HEK293T (cell line): ENCODE measurements around the gene RNF2.

ENCODE experiments used
- CTCF ChIA-PET: fragments of 350-600 bp; formaldehyde crosslinking; extraction: SDS; loops from one replicate; lab custom pipeline; 2021; ENCODE audit warnings: antibody characterized with exemption, inconsistent platforms; lab: Yijun Ruan, JAX
- POLR2A ChIA-PET: fragments of 350-600 bp; formaldehyde crosslinking; extraction: SDS; loops from one replicate; lab custom pipeline; 2020; ENCODE audit warnings: antibody characterized with exemption, inconsistent platforms; lab: Yijun Ruan, JAX
- DNase-seq: peaks from one replicate; pipeline ENCODE4 v3.0.0; 2012; ENCODE audit warnings: mixed read lengths; ENCODE audit errors: extremely low spot score
- ARNT ChIP-seq: fragments of 450-650 bp; IDR thresholded peaks from 2 replicates; pipeline ENCODE4 v1.6.1; 2017; ENCODE audit warnings: mild to moderate bottlenecking
- BHLHE40 ChIP-seq: fragments of 450-650 bp; IDR thresholded peaks from 2 replicates; pipeline ENCODE4 v1.6.1; 2016; ENCODE audit warnings: mild to moderate bottlenecking, moderate library complexity, borderline replicate concordance
- CTBP1 ChIP-seq: fragments of 450-650 bp; IDR thresholded peaks from 2 replicates; pipeline ENCODE4 v1.6.1; 2016; ENCODE audit warnings: borderline replicate concordance
- ELF4 ChIP-seq: fragments of 450-650 bp; IDR thresholded peaks from 2 replicates; pipeline ENCODE4 v1.6.1; 2017; ENCODE audit warnings: antibody characterized with exemption
- FOXA1 ChIP-seq: fragments of 450-650 bp; IDR thresholded peaks from 2 replicates; pipeline ENCODE4 v1.6.1; 2016; ENCODE audit warnings: mild to moderate bottlenecking
- FOXK2 ChIP-seq: fragments of 450-650 bp; IDR thresholded peaks from 2 replicates; pipeline ENCODE4 v1.6.1; 2016; ENCODE audit warnings: mild to moderate bottlenecking
- FOXM1 ChIP-seq: fragments of 450-650 bp; IDR thresholded peaks from 2 replicates; pipeline ENCODE4 v1.6.1; 2017; ENCODE audit warnings: mild to moderate bottlenecking, borderline replicate concordance
- HDGF ChIP-seq: fragments of 450-650 bp; IDR thresholded peaks from 2 replicates; pipeline ENCODE4 v1.6.1; 2017; ENCODE audit warnings: antibody characterized with exemption, borderline replicate concordance
- L3MBTL2 ChIP-seq: fragments of 450-650 bp; conservative IDR thresholded peaks from 2 replicates; pipeline ENCODE4 v1.6.1; 2016; ENCODE audit warnings: mild to moderate bottlenecking
- LEF1 ChIP-seq: fragments of 450-650 bp; IDR thresholded peaks from 2 replicates; pipeline ENCODE4 v1.6.1; 2017; ENCODE audit warnings: mild to moderate bottlenecking, borderline replicate concordance
- NFRKB ChIP-seq: fragments of 450-650 bp; IDR thresholded peaks from 2 replicates; pipeline ENCODE4 v1.6.1; 2016; ENCODE audit warnings: mild to moderate bottlenecking, moderate library complexity
- SP1 ChIP-seq: fragments of 450-650 bp; IDR thresholded peaks from 2 replicates; pipeline ENCODE4 v1.6.1; 2017
- SUZ12 ChIP-seq: fragments of 450-650 bp; IDR thresholded peaks from 2 replicates; pipeline ENCODE4 v1.6.1; 2016; ENCODE audit warnings: mild to moderate bottlenecking
- TARDBP ChIP-seq: fragments of 450-650 bp; IDR thresholded peaks from 2 replicates; pipeline ENCODE4 v1.6.1; 2016
- ZNF384 ChIP-seq: fragments of 450-650 bp; IDR thresholded peaks from 2 replicates; pipeline ENCODE4 v1.6.1; 2016
- TF ChIP-seq, protein P1 (sequence below): fragments of 450-650 bp; IDR thresholded peaks from 2 replicates; pipeline ENCODE4 v1.6.1; 2016

Gene RNF2

DNA sequence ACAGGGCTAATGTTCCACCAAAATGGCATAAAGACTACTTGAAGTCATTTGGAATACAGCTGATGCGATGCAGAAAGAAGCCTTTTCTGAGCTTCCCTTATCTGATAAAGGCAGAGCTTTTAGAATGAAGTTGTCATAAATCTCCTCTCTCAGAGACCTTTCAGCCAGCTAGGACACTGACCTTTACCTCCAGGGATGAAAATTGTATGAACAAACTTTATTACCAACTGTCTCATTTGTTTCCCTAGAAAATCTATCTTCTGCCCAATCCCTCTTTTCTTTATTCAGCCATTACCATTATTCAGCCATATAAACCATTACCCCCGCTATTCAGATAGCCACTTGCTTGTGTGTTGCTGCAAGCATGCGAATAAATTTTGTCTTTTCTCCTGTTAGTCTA lies 29.7 kb upstream of the RNF2 start:
- TF ChIP-seq FOXA1: no peak
- no peak for TF ChIP-seq TARDBP
- TF ChIP-seq ZNF384: no peak
- no peak for TF ChIP-seq FOXK2
- TF ChIP-seq ARNT: no peak
- TF ChIP-seq FOXM1: no peak
- no peak for TF ChIP-seq SP1
- TF ChIP-seq ELF4: no peak
- TF ChIP-seq CTBP1: no peak
- DNase-seq: no peak
- CTCF ChIA-PET: interaction anchor here (0.6 kb wide), 1 partner anchor 32 kb away, joined by 3 read pairs; no protein-coding TSS in a partner anchor
- POLR2A ChIA-PET: no interaction called here

DNA sequence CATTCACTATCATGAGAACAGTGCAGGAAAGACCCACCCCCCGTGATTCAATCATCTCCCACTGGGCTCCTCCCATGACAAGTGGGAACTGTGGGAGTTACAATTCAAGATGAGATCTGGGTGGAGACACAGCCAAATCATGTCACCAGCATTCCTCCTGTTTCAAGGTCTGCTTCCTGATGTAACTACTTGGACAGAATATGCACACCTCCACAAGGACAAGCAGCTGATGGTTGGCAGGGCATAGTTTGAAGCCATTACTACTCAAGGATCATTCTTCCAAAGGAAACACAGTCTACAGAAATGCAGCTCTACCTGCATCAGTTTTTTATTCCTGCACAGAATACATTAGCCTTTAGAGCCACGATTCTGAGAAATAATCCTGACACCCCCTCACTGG lies 28.5 kb upstream of the RNF2 start:
- POLR2A ChIA-PET: no interaction called here
- DNase-seq: no peak
- no peak for TF ChIP-seq ELF4
- no peak for TF ChIP-seq SP1
- TF ChIP-seq LEF1: no peak
- TF ChIP-seq CTBP1: no peak
- TF ChIP-seq TARDBP: no peak
- TF ChIP-seq NFRKB: no peak
- no peak for TF ChIP-seq HDGF
- no peak for TF ChIP-seq FOXM1
- TF ChIP-seq SUZ12: no peak
- no peak for TF ChIP-seq L3MBTL2
- TF ChIP-seq FOXA1: no peak
- TF ChIP-seq, protein P1, sequence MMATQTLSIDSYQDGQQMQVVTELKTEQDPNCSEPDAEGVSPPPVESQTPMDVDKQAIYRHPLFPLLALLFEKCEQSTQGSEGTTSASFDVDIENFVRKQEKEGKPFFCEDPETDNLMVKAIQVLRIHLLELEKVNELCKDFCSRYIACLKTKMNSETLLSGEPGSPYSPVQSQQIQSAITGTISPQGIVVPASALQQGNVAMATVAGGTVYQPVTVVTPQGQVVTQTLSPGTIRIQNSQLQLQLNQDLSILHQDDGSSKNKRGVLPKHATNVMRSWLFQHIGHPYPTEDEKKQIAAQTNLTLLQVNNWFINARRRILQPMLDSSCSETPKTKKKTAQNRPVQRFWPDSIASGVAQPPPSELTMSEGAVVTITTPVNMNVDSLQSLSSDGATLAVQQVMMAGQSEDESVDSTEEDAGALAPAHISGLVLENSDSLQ: no peak
- TF ChIP-seq FOXK2: no peak
- TF ChIP-seq ZNF384: no peak
- no peak for TF ChIP-seq BHLHE40
- TF ChIP-seq ARNT: no peak
- CTCF ChIA-PET: no interaction called here

DNA sequence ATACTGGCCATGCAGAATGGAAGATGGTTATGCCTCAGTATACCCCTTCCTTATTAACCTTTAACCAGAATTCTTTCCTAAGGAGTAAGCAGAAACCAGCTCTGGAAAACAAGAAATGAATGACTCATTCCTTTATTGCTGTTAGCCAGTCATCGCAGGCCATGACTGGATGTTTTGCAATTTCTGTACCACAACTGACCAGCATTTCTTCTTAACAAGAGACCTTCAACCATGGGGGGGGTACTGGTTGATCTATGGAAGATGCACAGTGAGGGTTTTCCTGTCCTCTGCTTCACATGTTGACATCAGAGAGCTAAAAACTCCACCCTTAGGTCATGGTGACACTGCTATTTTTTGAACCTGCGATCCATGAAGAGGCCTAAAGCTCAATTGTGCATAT lies 28.0 kb upstream of the RNF2 start:
- TF ChIP-seq CTBP1 (no peak), BHLHE40 (no peak), FOXK2 (no peak), TARDBP (no peak), ARNT (no peak), SUZ12 (no peak), L3MBTL2 (no peak), LEF1 (no peak), FOXA1 (no peak), SP1 (no peak), NFRKB (no peak), HDGF (no peak), ELF4 (no peak), FOXM1 (no peak), ZNF384 (no peak)
- TF ChIP-seq, protein P1: no peak
- CTCF ChIA-PET: no interaction called here
- no peak for DNase-seq
- POLR2A ChIA-PET: no interaction called here

DNA sequence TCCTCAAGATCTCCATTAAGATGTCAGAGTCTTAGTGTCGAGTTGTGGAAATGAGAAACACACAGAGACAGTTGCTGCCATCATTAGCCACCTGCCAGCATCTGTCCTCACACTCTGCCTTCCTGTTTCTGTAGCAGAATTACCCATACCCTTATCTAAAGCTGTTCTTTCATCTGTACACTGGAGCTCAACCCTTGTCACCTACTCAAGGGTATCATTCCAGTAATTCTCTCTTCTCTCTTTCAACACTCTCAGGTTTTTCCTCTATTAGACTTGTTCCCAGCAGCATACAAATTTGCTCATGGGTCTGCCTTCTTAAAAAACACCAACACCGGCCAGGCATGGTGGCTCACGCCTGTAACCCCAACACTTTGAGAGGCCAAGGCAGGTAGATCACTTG lies 27.4 kb upstream of the RNF2 start:
- no peak for TF ChIP-seq TARDBP
- no peak for TF ChIP-seq FOXM1
- no peak for TF ChIP-seq ZNF384
- TF ChIP-seq L3MBTL2: no peak
- no peak for TF ChIP-seq CTBP1
- ChIA-PET CTCF (no interaction called here), POLR2A (no interaction called here)
- no peak for DNase-seq

DNA sequence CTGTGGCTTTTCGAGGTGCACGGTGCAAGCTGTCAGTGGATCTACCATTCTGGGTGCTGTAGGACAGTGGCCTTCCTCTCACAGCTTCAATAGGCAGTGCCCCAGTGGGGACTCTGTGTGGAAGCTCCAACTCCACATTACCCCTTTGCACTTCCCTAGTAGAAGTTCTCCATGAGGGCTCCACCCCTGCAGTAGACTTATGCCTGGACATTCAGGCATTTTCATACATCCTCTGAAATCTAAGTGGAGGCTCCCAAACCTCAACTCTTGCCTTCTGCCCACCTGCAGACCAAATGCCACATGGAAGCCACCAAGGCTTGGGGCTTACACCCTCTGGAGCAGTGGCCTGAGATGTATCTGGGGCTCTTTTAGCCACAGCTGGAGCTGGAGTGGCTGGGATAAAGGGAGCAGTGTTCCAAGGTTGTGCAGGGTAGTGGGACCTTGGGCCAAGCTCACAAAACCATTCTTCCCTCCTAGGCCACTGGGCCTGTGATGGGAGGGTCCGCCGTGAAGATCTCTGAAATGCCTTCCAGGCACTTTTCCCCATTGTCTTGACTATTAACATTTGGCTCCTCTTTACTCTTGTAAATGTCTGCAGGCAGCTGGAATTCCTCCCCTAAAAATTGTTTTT lies 18.0 kb upstream of the RNF2 start:
- ChIA-PET CTCF (no interaction called here), POLR2A (no interaction called here)
- no peak for DNase-seq

DNA sequence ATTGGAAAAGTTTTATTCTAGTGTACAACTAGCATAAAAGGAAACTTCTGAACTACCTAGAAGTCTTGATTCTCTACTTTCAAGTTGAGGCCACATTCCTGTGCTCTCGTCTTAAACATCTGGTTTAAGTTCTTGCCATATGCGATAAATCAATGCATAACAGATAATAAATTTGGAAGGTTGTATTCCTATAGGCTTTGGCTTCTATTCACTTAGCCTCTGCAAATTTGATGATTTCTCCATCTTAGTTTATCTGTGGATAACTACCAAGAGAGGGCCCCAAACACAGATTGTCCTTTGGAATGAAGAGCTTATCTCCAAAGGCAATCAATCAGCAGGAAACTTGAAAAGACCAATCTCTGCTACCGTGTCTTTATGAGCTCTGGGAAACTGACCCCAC lies 11.7 kb upstream of the RNF2 start:
- no peak for DNase-seq
- TF ChIP-seq FOXA1 (no peak), CTBP1 (no peak), LEF1 (no peak), FOXK2 (no peak)
- CTCF ChIA-PET: interaction anchor here (0.5 kb wide), 1 partner anchor 226 kb away, joined by 3 read pairs; no protein-coding TSS in a partner anchor
- POLR2A ChIA-PET: no interaction called here

More for the DNA sequence above, 18.0 kb upstream of the RNF2 start:
- no peak for TF ChIP-seq ARNT
- no peak for TF ChIP-seq SP1
- no peak for TF ChIP-seq TARDBP
- TF ChIP-seq LEF1: no peak
- TF ChIP-seq L3MBTL2: no peak
- TF ChIP-seq FOXM1: no peak
- TF ChIP-seq FOXA1: no peak
- TF ChIP-seq, protein P1: no peak
- no peak for TF ChIP-seq HDGF
- TF ChIP-seq CTBP1: no peak
